H9 (cell line): ENCODE data around the gene ZNF784. TPM values are rescaled to one million over a fixed set of nuclear protein-coding genes. Genes with fewer than 3 reads are reported as not detected.
A peak's percentile ranks its signal among the peaks of the same experiment; 100 is the strongest.

Experiments
- DNase-seq: peaks from one replicate; pipeline ENCODE4 v3.0.0-alpha.2; 2017
- H2AFZ ChIP-seq: one replicate; pipeline ENCODE4 v1.6.1; 2013; ENCODE audit warnings: mild to moderate bottlenecking, low read length, control low read depth, moderate library complexity
- H2AK5ac ChIP-seq: 2 replicates; pipeline ENCODE4 v1.6.1; 2013; ENCODE audit warnings: low read length, control low read depth, mixed read lengths; ENCODE audit not compliant: insufficient read length
- H2BK120ac ChIP-seq: one replicate; pipeline ENCODE4 v1.6.1; 2013; ENCODE audit warnings: low read depth, mild to moderate bottlenecking, low read length, control low read depth, inconsistent platforms; ENCODE audit not compliant: poor library complexity, severe bottlenecking
- H2BK12ac ChIP-seq: 2 replicates; pipeline ENCODE4 v1.6.1; 2013; ENCODE audit warnings: low read length, control low read depth, mixed read lengths, low read depth; ENCODE audit not compliant: insufficient read length
- H2BK15ac ChIP-seq: 2 replicates; pipeline ENCODE4 v1.6.1; 2013; ENCODE audit warnings: low read depth, low read length, control low read depth
- H2BK20ac ChIP-seq: one replicate; pipeline ENCODE4 v1.6.1; 2013; ENCODE audit warnings: low read depth, mild to moderate bottlenecking, low read length, control low read depth, inconsistent platforms; ENCODE audit not compliant: poor library complexity, severe bottlenecking
- H2BK5ac ChIP-seq: 2 replicates; pipeline ENCODE4 v1.6.1; 2013; ENCODE audit warnings: low read length, control low read depth, mixed read lengths; ENCODE audit not compliant: insufficient read length
- H3K14ac ChIP-seq: 2 replicates; pipeline ENCODE4 v1.6.1; 2013; ENCODE audit warnings: low read length, control low read depth; ENCODE audit not compliant: insufficient read depth
- H3K18ac ChIP-seq: 2 replicates; pipeline ENCODE4 v1.6.1; 2013; ENCODE audit warnings: low read depth, mild to moderate bottlenecking, mixed read lengths, low read length, control low read depth; ENCODE audit not compliant: insufficient read length
- H3K23ac ChIP-seq: 2 replicates; pipeline ENCODE4 v1.6.1; 2013; ENCODE audit warnings: low read length, control low read depth, mixed read lengths, low read depth; ENCODE audit not compliant: insufficient read length
- H3K23me2 ChIP-seq: 2 replicates; pipeline ENCODE4 v1.6.1; 2013; ENCODE audit warnings: low read depth, mild to moderate bottlenecking, mixed read lengths, low read length, control low read depth; ENCODE audit not compliant: insufficient read length, poor library complexity, severe bottlenecking
- H3K27ac ChIP-seq: 2 replicates; pipeline ENCODE4 v1.5.1; 2013; ENCODE audit warnings: low read length, control low read depth, mixed read lengths, low read depth; ENCODE audit not compliant: insufficient read length
- H3K27me3 ChIP-seq: 2 replicates; pipeline ENCODE4 v1.6.1; 2013; ENCODE audit warnings: low read length, control low read depth, inconsistent platforms; ENCODE audit not compliant: insufficient read depth
- H3K4ac ChIP-seq: 2 replicates; pipeline ENCODE4 v1.6.1; 2013; ENCODE audit warnings: low read depth, mild to moderate bottlenecking, control low read depth, inconsistent platforms, low read length, moderate library complexity
- H3K4me1 ChIP-seq: 2 replicates; pipeline ENCODE4 v1.6.1; 2013; ENCODE audit warnings: low read length, control low read depth, inconsistent platforms; ENCODE audit not compliant: insufficient read depth
- H3K4me2 ChIP-seq: 2 replicates; pipeline ENCODE4 v1.6.1; 2013; ENCODE audit warnings: low read length, control low read depth, mixed read lengths; ENCODE audit not compliant: insufficient read length, insufficient read depth
- H3K56ac ChIP-seq: 2 replicates; pipeline ENCODE4 v1.6.1; 2013; ENCODE audit warnings: low read depth, mild to moderate bottlenecking, mixed read lengths, low read length, control low read depth; ENCODE audit not compliant: insufficient read length
- H3K79me1 ChIP-seq: 2 replicates; pipeline ENCODE4 v1.6.1; 2013; ENCODE audit warnings: low read depth, mild to moderate bottlenecking, moderate library complexity, low read length, control low read depth, inconsistent platforms; ENCODE audit not compliant: insufficient read depth, poor library complexity, severe bottlenecking
- H3K79me2 ChIP-seq: 2 replicates; pipeline ENCODE4 v1.6.1; 2013; ENCODE audit warnings: low read length, control low read depth, inconsistent platforms; ENCODE audit not compliant: insufficient read depth
- H3K9ac ChIP-seq: 2 replicates; pipeline ENCODE4 v1.6.1; 2013; ENCODE audit warnings: low read length, control low read depth, mixed read lengths; ENCODE audit not compliant: insufficient read length; ENCODE audit errors: extremely low read depth
- H3K9me3 ChIP-seq: one replicate; pipeline ENCODE4 v1.6.1; 2013; ENCODE audit warnings: low read depth, low read length, inconsistent platforms; ENCODE audit not compliant: control insufficient read depth
- H3T11ph ChIP-seq: one replicate; pipeline ENCODE4 v1.6.1; 2013; ENCODE audit warnings: mild to moderate bottlenecking, low read length, control low read depth, inconsistent platforms
- H4K20me1 ChIP-seq: one replicate; pipeline ENCODE4 v1.6.1; 2013; ENCODE audit not compliant: control insufficient read depth, insufficient read length, insufficient read depth
- H4K5ac ChIP-seq: 2 replicates; pipeline ENCODE4 v1.6.1; 2013; ENCODE audit warnings: low read depth, mild to moderate bottlenecking, mixed read lengths, low read length, control low read depth; ENCODE audit not compliant: insufficient read length
- H4K8ac ChIP-seq: replicated peaks from 2 replicates; pipeline ENCODE4 v1.6.1; 2013; ENCODE audit warnings: low read length, control low read depth, mixed read lengths, low read depth; ENCODE audit not compliant: insufficient read length
- H4K91ac ChIP-seq: 2 replicates; pipeline ENCODE4 v1.6.1; 2013; ENCODE audit warnings: low read depth, mild to moderate bottlenecking, moderate library complexity, mixed read lengths, low read length, control low read depth; ENCODE audit not compliant: insufficient read length
- H3K27ac Mint-ChIP-seq, 3 experiments: 2 replicates in 2 of 3; 3 replicates in 1 of 3; pipeline ENCODE4 v1.8.0; 2020 to 2021; ENCODE audit warnings: mixed read lengths in 3 of 3, mild to moderate bottlenecking in 1 of 3, moderate library complexity in 1 of 3
- H3K27me3 Mint-ChIP-seq: 2 replicates; pipeline ENCODE4 v1.8.0; 2021; ENCODE audit warnings: low read depth, mild to moderate bottlenecking, moderate library complexity, mixed read lengths
- H3K36me3 Mint-ChIP-seq, 3 experiments: 2 replicates in 2 of 3; 3 replicates in 1 of 3; pipeline ENCODE4 v1.8.0; 2020 to 2021; ENCODE audit warnings: low read depth in 3 of 3, mixed read lengths in 3 of 3; ENCODE audit not compliant: insufficient read depth in 1 of 3
- H3K4me1 Mint-ChIP-seq, 2 experiments: 2 replicates each; pipeline ENCODE4 v1.8.0; 2020; ENCODE audit warnings: mixed read lengths in 2 of 2
- H3K4me3 Mint-ChIP-seq, 2 experiments: 2 replicates in 1 of 2; 3 replicates in 1 of 2; pipeline ENCODE4 v1.8.0; 2020 to 2021; ENCODE audit warnings: mild to moderate bottlenecking in 2 of 2, mixed read lengths in 2 of 2, moderate library complexity in 1 of 2
- H3K9me3 Mint-ChIP-seq, 2 experiments: 2 replicates in 1 of 2; 3 replicates in 1 of 2; pipeline ENCODE4 v1.8.0; 2020; ENCODE audit warnings: mild to moderate bottlenecking in 2 of 2, mixed read lengths in 2 of 2, moderate library complexity in 1 of 2
- CTCF ChIP-seq: fragments of 200-600 bp; sonication (generic); conservative IDR thresholded peaks from 3 replicates; pipeline ENCODE4 v1.8.0; 2021; ENCODE audit warnings: antibody characterized with exemption, mild to moderate bottlenecking
- WGBS: extraction: QIAGEN DNeasy Blood & Tissue Kit; methylation state at CpG from one replicate; pipeline ENCODE4 v1.1.7; 2013; ENCODE audit warnings: missing lambda C conversion rate, low lambda C conversion rate, mixed read lengths; ENCODE audit not compliant: insufficient read length; ENCODE audit errors: extremely low coverage; 5-methylcytosine and 5-hydroxymethylcytosine counted together
- total RNA-seq: library from RNA; stranded (reverse); gene quantifications from 2 replicates; pipeline ENCODE4 v1.2.1, GENCODE V29; 2021

The ZNF784 gene
- total RNA-seq, 1 experiment from 2014 or later = 10.7 TPM

GRCh38 chr19:55605637-55606470 is 18.5 kb downstream of the ZNF784 start, which contains the start of gene ZNF865:
ZNF865 (plus strand) TSS chr19:55605647; CDS start chr19:55613619, 7,972 bp downstream.
- TF ChIP-seq CTCF = peak; percentile 80
- no peak within 1 kb of the TSS for H2BK12ac ChIP-seq
- no peak within 1 kb of the TSS for H3K56ac ChIP-seq
- no peak within 1 kb of the TSS for H3K23ac ChIP-seq
- no peak within 1 kb of the TSS for H2BK15ac ChIP-seq
- Mint-ChIP-seq H3K27ac (peak within 1 kb of the TSS; percentile 98 to 99 (median 98)), H3K4me3 (peak within 1 kb of the TSS; percentile 92 to 97), H3K36me3 (peaks cover 14 to 31% (median 23%) of the 10 kb centered on the region in 3 experiments), H3K9me3 (peaks cover 2 to 4% of the 10 kb centered on the region in 2 experiments; a peak in 1 of 5 replicates), H3K27me3 (no peaks in the 10 kb centered on the region), H3K4me1 (peaks cover 31 to 32% of the 10 kb centered on the region in 2 experiments)
- no peaks in the 10 kb centered on the region for H4K20me1 ChIP-seq
- H3K9ac ChIP-seq = peak within 1 kb of the TSS; percentile 75
- H3K27ac ChIP-seq = peak within 1 kb of the TSS; percentile 91
- H3T11ph ChIP-seq = no peak within 1 kb of the TSS
- H3K23me2 ChIP-seq = peaks cover 8% of the 10 kb centered on the region
- no peak within 1 kb of the TSS for H4K91ac ChIP-seq
- H3K4me1 ChIP-seq = peaks cover 4% of the 10 kb centered on the region; the same call in 1 of the 2 replicates
- H3K79me1 ChIP-seq = peaks cover 4% of the 10 kb centered on the region
- peak within 1 kb of the TSS; percentile 68 for H3K18ac ChIP-seq
- H2BK5ac ChIP-seq = no peak within 1 kb of the TSS
- no peak within 1 kb of the TSS for H2BK20ac ChIP-seq
- no peaks in the 10 kb centered on the region for H3K9me3 ChIP-seq
- peak within 1 kb of the TSS; percentile 91 for H3K4me2 ChIP-seq
- no peak within 1 kb of the TSS for H4K8ac ChIP-seq
- DNase-seq = peak; percentile 85
- peaks cover under 1% of the 10 kb centered on the region; the same call in 1 of the 2 replicates for H3K79me2 ChIP-seq
- H3K27me3 ChIP-seq = no peaks in the 10 kb centered on the region
- H3K4ac ChIP-seq = no peak within 1 kb of the TSS
- no peak within 1 kb of the TSS for H2AFZ ChIP-seq
- no peak within 1 kb of the TSS for H2BK120ac ChIP-seq
- no CpG with 5 or more reads among the region's 44 CpGs for WGBS
- no peak within 1 kb of the TSS for H2AK5ac ChIP-seq
- H4K5ac ChIP-seq = no peak within 1 kb of the TSS
- peak within 1 kb of the TSS; percentile 74 for H3K14ac ChIP-seq
